ENCODE measurements around the gene SLC35E1.
A peak's percentile ranks its signal among the peaks of the same experiment; 100 is the strongest.

SLC35E1 gene

DNA sequence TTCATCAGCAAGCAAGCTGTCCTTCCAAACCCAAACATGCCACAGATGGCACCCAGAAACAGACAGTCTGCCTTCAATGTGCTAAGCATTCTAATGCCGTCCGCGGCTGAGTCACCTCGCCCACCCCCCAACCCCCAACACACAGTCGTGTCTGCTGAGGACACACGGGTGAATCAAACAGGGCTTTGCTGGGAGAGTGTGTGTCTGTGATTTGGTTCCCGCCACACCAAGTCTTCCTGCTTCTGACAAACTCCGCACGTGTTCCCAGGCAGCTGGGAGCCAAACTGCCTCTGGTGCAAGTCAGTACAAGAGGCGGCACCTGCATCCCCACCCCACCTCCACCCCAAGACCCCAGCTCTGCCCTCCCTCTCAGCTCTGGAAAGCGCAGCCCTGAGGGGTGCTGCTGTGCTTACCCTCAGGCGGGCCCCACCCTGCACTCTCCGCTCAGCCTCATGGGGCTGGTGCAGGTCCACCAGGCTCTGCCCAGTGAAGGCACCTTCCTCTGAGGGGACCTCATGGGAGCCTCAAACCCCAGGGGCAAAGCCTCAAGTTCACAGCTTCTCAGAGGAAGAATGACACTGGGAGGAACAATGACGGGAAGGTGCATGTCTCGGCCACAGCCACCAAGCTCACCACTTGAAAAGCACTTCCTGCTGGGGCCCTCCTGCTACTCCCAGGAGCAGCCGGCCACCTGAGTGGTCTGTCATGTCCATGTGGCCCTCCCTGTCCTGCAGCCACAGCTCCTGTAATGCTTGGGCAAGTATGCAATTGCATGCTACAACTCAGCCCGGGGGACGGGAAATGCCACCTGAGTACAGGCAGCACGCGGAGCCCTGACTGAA is 15.0 kb upstream of the SLC35E1 start:
- Histone ChIP-seq H3K27me3 (ENCODE audit: insufficient read depth, low read depth) (no peaks in the 10 kb centered on the region), H3K9ac (peak overlapping the region; percentile 94), H3K36me3 (ENCODE audit: insufficient read depth) (no peaks in the 10 kb centered on the region), H3K27ac (peak overlapping the region; percentile 95), H2AFZ (ENCODE audit: low read depth) (no peak overlapping the region), H3K4me3 (IDR thresholded peaks at IDR 0.05; ENCODE audit: insufficient read depth, low read depth, low read length) (peak overlapping the region; percentile 25), H3K4me2 (peak overlapping the region; percentile 95), H3K79me2 (ENCODE audit: insufficient read depth, low read depth) (peaks cover 99% of the 10 kb centered on the region), H4K20me1 (ENCODE audit: insufficient read depth) (no peaks in the 10 kb centered on the region), H3K4me1 (ENCODE audit: low read depth, poor library complexity, severe bottlenecking) (peaks cover 57% of the 10 kb centered on the region)
- TF ChIP-seq, protein P1, sequence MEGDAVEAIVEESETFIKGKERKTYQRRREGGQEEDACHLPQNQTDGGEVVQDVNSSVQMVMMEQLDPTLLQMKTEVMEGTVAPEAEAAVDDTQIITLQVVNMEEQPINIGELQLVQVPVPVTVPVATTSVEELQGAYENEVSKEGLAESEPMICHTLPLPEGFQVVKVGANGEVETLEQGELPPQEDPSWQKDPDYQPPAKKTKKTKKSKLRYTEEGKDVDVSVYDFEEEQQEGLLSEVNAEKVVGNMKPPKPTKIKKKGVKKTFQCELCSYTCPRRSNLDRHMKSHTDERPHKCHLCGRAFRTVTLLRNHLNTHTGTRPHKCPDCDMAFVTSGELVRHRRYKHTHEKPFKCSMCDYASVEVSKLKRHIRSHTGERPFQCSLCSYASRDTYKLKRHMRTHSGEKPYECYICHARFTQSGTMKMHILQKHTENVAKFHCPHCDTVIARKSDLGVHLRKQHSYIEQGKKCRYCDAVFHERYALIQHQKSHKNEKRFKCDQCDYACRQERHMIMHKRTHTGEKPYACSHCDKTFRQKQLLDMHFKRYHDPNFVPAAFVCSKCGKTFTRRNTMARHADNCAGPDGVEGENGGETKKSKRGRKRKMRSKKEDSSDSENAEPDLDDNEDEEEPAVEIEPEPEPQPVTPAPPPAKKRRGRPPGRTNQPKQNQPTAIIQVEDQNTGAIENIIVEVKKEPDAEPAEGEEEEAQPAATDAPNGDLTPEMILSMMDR (conservative IDR thresholded peaks at IDR 0.05; ENCODE audit: low read depth, low read length) = no peak

DNA sequence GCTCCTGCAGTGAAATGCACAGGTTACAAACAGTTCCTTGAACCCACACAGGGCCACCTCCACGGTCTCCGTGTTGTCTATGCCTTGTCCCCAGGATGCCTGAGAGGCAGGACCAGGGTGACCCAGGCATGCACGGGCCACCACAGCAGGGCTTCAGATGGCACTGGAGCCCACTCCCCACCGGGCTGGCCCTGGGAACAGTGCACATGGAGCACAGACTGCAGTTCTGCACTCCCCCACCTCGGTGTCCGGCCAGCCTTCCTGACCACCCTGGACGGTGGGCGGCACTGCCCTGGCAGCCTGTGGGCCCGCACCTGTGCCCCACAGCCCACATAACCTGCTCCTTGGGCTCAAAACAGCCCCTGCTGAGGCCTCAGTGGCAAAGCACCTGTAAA is 14.3 kb upstream of the SLC35E1 start:
- peak overlapping the region; percentile 95 for H3K4me2 ChIP-seq
- no peaks in the 10 kb centered on the region for H3K27me3 ChIP-seq (ENCODE audit: insufficient read depth, low read depth)
- H3K27ac ChIP-seq = peak overlapping the region; percentile 95
- H3K9ac ChIP-seq = peak overlapping the region; percentile 94
- H3K79me2 ChIP-seq (ENCODE audit: insufficient read depth, low read depth) = peaks cover 99% of the 10 kb centered on the region
- no peak overlapping the region for H2AFZ ChIP-seq (ENCODE audit: low read depth)
- no peak overlapping the region for H3K4me3 ChIP-seq (IDR thresholded peaks at IDR 0.05; ENCODE audit: insufficient read depth, low read depth, low read length)
- H3K4me1 ChIP-seq (ENCODE audit: low read depth, poor library complexity, severe bottlenecking) = peaks cover 49% of the 10 kb centered on the region
- TF ChIP-seq, protein P1 (conservative IDR thresholded peaks at IDR 0.05; ENCODE audit: low read depth, low read length) = 0 out of 2 replicates have a peak, but pooled peaks have one; percentile 12
- H3K36me3 ChIP-seq (ENCODE audit: insufficient read depth) = no peaks in the 10 kb centered on the region
- H4K20me1 ChIP-seq (ENCODE audit: insufficient read depth) = no peaks in the 10 kb centered on the region

DNA sequence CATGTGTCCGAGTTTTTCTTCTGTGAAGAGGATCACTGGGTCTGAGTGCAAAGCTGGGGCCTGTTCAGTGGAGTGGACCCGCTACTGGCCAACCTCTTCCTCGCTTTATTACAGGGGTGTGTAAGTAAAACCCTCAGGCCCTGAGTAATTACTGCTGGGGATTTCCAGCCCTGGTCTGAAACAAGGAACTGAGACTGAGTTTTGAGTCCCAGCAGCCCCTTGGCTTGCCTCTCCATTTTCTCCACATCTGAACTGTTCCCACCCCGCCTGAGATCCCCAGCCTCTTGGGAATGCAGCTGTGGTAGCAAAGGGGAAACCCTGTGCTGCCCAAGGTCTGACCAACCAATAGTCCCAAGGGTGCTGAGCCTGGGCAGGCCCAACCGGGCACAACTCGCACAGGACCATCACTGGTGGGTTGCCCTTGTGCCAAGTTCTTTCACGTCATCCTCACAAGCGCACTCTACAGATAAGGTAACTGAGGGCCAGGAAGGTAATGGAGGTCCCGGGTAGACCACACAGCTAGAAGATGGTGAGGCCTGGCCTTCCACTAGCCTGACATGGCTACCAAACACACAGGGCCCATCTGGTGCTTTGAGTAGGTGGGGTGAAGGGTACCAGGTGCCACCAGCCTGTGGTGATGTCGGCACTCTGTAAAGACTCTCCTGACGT is 13.7 kb upstream of the SLC35E1 start:
- no peak overlapping the region for H2AFZ ChIP-seq (ENCODE audit: low read depth)
- peak overlapping the region; percentile 94 for H3K9ac ChIP-seq
- H3K4me3 ChIP-seq (IDR thresholded peaks at IDR 0.05; ENCODE audit: insufficient read depth, low read depth, low read length) = no peak overlapping the region
- peak overlapping the region; percentile 95 for H3K27ac ChIP-seq
- H3K36me3 ChIP-seq (ENCODE audit: insufficient read depth) = no peaks in the 10 kb centered on the region; the same call in 1 of the 2 replicates
- H4K20me1 ChIP-seq (ENCODE audit: insufficient read depth) = no peaks in the 10 kb centered on the region
- peak overlapping the region; percentile 95 for H3K4me2 ChIP-seq
- TF ChIP-seq, protein P1 (conservative IDR thresholded peaks at IDR 0.05; ENCODE audit: low read depth, low read length) = no peak
- no peaks in the 10 kb centered on the region for H3K27me3 ChIP-seq (ENCODE audit: insufficient read depth, low read depth)
- peaks cover 99% of the 10 kb centered on the region for H3K79me2 ChIP-seq (ENCODE audit: insufficient read depth, low read depth)
- H3K4me1 ChIP-seq (ENCODE audit: low read depth, poor library complexity, severe bottlenecking) = peaks cover 44% of the 10 kb centered on the region

DNA sequence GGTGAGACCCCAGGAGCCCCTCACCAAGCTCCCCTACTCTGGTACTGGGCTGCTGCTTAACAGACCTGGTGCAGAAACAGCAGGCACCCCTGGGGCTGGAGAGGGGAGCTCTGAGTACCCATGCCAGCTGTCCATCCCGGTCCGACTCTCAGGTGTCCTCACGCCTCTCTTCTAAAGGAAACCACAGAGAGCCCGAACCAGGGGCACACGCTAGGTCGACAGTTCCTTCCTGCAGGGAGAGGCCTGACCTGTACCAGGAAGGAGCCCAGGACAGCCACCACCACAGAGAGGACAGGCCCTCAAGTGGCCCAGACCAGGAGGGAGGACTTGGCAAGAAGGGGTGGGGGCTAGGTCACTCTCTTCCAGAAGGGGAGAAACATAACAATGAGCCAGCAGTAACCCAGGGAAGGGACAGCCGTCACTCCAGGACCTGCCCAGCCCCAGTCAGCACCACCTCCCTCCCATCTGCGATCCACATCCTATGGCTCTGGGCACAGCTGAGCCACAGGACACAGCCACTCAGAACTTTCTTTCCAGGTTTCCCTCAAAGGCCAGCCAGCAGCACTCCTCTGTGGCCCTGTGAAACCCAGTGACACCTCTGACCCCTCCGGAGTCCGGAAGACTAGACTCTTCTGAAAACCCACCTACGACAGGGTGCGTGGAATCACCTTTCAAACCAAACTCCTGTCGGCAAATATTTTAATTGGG is 13.0 kb upstream of the SLC35E1 start:
- Histone ChIP-seq H2AFZ (ENCODE audit: low read depth) (no peak overlapping the region), H3K79me2 (ENCODE audit: insufficient read depth, low read depth) (peaks cover 100% of the 10 kb centered on the region), H3K9ac (peak overlapping the region; percentile 94), H3K4me3 (IDR thresholded peaks at IDR 0.05; ENCODE audit: insufficient read depth, low read depth, low read length) (no peak overlapping the region), H3K4me2 (peak overlapping the region; percentile 95), H3K4me1 (ENCODE audit: low read depth, poor library complexity, severe bottlenecking) (peaks cover 37% of the 10 kb centered on the region), H3K36me3 (ENCODE audit: insufficient read depth) (no peaks in the 10 kb centered on the region; the same call in 1 of the 2 replicates), H4K20me1 (ENCODE audit: insufficient read depth) (no peaks in the 10 kb centered on the region), H3K27ac (peak overlapping the region; percentile 95), H3K27me3 (ENCODE audit: insufficient read depth, low read depth) (no peaks in the 10 kb centered on the region)
- TF ChIP-seq, protein P1 (conservative IDR thresholded peaks at IDR 0.05; ENCODE audit: low read depth, low read length) = no peak
